Activated gamma-delta T cell (primary cell): ENCODE data around the gene NPM3.

Source experiments
- DNase-seq: peaks from one replicate; lab custom pipeline; 2025; lab: John Stamatoyannopoulos, UW

Gene NPM3

GRCh38 chr10:101758858-101759257 is 24.4 kb downstream of the NPM3 start:
- no peak for DNase-seq

- no peak for DNase-seq
These were observed 31.0 kb downstream of the NPM3 start for GRCh38 chr10:101752241-101752640.

- DNase-seq = no peak
These were observed 33.9 kb downstream of the NPM3 start for GRCh38 chr10:101749047-101750016.

GRCh38 chr10:101748496-101748895 is 34.8 kb downstream of the NPM3 start:
- no peak for DNase-seq

- DNase-seq = no peak
These were observed 38.1 kb downstream of the NPM3 start for GRCh38 chr10:101745074-101745696.

- DNase-seq = no peak
These were observed 39.0 kb downstream of the NPM3 start for GRCh38 chr10:101744267-101744666.

GRCh38 chr10:101741938-101742337 is 41.3 kb downstream of the NPM3 start:
- no peak for DNase-seq

- DNase-seq = no peak
These were observed 46.6 kb downstream of the NPM3 start for GRCh38 chr10:101736666-101737065.

- no peak for DNase-seq
These were observed 51.1 kb downstream of the NPM3 start for GRCh38 chr10:101732096-101732495.
